ENCODE data around the gene COL4A3.
A peak's percentile ranks its signal among the peaks of the same experiment; 100 is the strongest.
"Not testable (repeated sequence)": the region's sequence is repeated elsewhere in the genome, so short reads cannot be mapped to it uniquely, and the experiment has no call there.

Gene COL4A3

DNA sequence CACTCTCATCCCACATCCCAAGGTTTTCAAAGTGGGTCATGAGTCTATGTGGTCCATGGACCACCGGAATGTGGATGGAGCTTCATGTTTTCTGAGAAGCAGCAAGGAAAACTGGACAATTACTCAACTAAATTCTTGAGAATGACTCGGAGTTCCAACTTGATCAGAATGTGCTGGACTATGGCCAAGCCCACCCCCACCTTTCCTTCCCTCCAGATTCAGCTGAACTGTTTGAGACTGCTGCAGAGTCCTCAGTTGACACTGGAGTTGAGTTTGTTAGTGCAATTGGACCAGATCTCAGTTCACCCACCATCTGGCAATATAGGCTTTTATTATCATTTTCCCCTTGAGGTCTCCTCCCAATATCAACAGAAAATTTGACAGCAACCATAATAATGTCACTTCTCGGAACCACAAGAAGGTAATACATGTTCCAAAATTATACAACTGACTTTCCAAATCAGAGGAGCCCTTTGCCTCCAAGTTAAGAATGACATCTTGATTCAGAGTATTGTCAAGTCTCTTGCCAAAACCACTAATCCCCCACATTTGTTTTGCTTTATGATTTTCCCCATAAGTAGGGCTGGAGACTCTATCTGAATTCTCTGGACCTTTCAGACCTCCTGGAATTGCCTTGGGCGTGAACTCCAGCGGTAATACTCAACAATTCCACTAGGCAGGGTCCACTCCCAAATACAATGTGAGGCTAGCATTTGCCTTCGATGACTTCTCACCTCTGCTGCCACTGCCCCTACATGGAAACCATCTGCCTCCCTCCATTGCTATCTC is 9.2 kb upstream of the COL4A3 start:
- peak; percentile 92 for DNase-seq (ENCODE audit: low read depth)

- no peak for DNase-seq (ENCODE audit: low read depth)
Measured at GRCh38 chr2:227160164-227160563, 4.3 kb upstream of the COL4A3 start.

DNA sequence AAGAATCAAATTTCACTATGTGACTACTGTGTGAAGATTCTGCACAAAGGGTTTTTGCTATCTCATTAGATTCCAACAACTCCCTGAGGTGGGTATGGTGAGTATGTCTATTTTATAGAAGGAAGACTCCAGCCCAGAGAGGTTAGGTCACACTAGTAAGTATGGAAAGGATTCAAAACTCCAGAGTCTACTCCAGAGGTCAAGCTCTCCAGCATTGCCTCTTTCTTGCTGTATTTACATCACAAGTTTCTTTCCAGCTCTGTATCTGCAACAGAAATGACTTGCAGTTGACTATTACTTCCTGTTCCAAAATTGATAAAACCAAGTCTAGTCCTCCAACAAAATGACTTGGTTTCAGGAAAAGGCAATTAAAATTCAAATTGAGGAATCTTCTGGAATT is 2.5 kb upstream of the COL4A3 start:
- DNase-seq (ENCODE audit: low read depth): peak; percentile 9

DNA sequence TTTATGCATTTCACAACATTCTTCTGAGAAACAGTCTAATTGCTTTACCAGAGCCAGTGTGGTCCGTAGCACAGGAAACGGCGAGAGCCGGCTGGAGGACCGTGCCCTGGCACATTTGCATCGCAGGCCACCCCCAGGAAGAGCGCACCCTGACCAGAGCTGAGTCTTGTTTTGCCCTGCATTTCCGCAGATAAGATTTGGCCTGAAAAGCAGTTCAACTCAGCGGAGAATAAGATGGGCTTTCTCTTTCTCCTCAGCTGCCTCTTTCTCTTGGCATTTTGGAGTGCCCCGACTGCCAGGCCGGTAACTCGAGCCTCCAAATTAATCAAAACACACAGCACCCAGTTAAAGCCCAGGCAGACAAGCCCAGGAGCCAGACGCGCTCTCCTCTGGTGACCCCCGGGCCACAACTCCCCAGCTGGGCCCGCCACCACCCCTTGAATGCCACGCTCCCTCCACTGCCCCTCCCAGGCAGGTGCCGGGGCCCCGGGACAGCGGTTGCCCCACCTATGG is 883 bp upstream of the COL4A3 start:
- peak; percentile 9 for DNase-seq (ENCODE audit: low read depth)

DNA sequence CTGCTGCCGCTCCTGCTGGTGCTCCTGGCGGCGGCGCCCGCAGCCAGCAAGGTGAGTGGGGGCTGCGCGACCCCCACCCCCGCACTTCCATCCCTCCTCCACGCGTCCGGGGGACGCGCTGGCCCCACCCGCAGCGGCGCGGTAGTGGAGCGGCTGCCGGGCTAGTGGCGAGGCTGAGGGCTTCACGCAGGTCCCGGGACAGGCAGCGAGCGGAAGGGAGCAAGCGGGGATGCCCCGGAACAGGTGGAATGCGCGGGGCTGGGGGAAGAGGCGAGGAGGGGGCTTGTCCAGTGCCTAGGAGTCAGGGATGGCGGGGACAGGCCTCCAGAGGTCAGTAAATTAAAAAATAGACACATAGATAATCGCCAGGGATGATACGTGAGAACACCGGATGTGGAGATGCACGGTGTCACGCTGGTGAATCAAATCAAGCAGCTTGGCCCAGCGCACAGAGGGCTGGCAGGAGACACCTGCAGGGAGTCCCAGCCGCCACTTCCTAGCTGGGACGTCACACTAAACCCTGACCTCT is 403 bp downstream of the COL4A3 start:
- peak; percentile 5 for DNase-seq (ENCODE audit: low read depth)

DNA sequence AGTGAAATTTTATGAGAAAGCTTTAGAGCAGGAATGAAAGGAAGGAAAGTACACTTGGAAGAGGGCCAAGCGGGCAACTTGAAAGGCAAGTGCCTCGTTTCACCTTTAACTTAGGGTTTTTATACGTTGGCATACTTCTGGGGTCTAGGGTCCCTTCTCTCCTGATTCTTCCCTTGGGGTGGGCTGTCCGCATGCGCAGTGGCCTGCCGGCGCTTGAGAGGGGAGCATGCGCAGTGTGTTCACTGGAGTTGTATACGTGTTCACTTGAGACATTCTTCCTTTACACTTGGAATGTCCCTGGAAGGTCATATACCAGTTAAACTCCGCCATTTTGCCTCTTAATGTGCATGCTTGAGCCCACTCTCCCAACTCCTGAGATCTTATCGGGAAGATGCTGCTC is 7.4 kb downstream of the COL4A3 start:
- not testable (repeated sequence) for DNase-seq (ENCODE audit: low read depth)

DNA sequence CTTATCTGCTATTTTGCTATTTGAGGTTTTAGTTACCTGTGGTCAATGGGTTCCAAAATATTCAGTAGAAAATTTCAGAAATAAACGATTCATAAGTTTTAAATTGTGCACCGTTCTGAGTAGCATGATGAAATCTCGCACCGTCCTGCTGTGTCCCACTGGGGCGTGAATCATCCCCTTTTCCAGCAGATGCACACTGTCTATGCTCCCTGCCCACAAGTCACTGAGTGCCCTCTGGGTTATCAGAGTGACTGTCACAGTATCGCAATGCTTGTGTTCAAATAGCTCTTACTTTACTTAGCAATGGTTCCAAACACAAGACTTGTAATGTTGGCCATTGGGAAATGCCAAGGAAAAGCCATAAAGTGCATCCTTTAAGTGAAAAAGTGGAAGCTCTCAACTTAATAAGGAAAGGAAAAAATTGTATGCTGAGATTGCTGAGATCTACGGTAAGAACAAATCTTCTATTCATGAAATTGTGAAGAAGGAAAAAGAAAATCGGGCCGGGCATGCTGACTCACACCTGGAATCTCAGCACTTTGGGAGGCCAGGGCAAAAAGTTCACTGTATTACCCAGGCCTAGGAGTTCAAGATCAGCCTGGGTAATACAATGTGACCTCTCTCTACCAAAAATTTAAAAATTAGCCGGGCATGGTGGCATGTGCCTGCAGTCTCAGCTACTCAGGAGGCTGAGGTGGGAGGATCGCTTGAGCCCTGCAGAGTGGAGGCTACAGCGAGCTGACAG is 13.3 kb downstream of the COL4A3 start:
- DNase-seq (ENCODE audit: low read depth): no peak

- peak; percentile 8 for DNase-seq (ENCODE audit: low read depth)
Measured at GRCh38 chr2:227179988-227180685, 15.7 kb downstream of the COL4A3 start.

DNA sequence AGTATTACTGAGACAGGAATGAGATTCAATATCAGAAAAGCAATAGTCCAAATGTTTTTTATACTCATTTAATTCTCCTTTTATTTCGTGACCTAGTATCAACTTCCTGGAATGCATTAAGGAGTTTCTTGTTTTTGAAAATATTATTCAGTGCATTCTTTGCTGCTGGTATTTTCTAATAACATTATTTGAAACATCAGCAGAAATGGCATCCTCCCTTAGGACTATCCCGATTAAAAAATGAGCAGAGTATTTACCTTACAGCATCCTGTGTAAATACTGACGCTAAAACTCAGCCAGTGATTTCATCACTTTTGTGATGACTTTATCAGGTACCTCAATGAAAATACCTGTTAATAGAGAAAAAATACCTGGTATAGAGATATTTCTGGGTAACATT is 16.3 kb downstream of the COL4A3 start:
- no peak for DNase-seq (ENCODE audit: low read depth)

GRCh38 chr2:227182765-227183164 is 18.3 kb downstream of the COL4A3 start:
- DNase-seq (ENCODE audit: low read depth): no peak

GRCh38 chr2:227183657-227184367 is 19.4 kb downstream of the COL4A3 start:
- DNase-seq (ENCODE audit: low read depth): peak; percentile 21

DNA sequence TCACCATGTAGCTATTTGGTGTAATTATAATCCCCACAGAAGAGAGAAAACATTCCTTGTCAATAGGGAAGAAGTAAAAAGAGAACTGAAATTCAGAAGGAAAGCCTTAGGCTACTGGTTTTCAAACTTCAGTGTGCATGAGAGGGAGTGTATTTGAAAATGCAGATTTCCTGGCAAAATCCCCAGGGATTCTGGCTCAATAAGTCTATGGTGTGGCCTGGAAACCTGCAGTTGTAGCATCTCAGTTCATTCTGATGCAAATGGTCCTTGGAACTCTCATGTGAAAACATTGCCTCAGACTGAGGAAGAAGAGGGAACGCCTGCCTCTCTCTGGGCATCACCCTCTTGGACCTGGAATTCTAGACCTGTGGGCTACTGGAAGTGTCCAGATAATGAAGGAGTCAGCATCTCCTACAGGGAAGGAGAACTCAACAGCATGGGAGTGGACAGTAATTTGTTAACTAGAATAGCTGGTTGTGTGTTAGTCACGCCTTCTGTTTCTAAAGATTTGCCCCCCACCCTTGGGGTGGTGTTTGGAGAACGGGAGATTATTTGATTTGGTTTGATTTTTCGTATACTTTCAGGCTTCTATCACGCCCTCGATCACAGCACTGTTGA is 21.3 kb downstream of the COL4A3 start:
- no peak for DNase-seq (ENCODE audit: low read depth)

DNA sequence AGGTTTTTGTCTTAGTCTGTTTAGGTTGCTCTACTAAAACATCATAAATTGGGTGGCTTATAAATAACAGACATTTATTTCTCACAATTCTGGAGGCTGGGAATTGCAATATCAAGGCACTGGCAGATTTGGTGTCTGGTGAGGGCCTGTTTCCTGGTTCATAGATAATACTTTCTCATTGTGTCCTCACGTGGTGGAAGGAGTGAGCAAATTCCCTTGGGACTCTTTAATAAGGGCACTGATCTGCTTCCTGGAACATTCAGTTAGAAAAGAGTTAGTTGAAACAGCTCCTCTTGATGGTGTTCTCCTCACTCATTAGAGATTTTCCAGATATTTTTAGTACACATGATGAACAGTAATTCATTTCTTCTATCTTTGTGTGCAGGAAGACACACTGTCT is 22.3 kb downstream of the COL4A3 start:
- no peak for DNase-seq (ENCODE audit: low read depth)

GRCh38 chr2:227188292-227188691 is 23.9 kb downstream of the COL4A3 start:
- DNase-seq (ENCODE audit: low read depth): peak; percentile 80

DNA sequence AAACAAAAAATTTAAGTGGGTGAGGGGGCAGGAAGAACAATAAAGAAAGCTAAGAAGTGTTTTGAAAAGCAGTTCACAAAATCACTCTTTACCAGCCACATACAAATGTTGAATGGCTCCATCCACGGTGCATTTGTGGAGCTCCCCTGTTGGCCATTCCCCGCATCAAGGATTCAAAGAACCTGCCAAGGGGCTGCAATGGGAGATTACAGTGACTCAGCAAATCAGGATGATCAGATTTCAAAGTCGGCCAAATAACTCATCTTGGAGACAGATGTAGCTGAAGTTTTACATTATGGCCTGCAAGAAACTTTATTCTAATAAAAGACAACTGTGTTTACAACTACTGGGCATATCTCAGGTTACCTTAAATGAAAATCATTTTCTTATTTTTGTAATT is 26.9 kb downstream of the COL4A3 start:
- DNase-seq (ENCODE audit: low read depth): peak; percentile 87

DNA sequence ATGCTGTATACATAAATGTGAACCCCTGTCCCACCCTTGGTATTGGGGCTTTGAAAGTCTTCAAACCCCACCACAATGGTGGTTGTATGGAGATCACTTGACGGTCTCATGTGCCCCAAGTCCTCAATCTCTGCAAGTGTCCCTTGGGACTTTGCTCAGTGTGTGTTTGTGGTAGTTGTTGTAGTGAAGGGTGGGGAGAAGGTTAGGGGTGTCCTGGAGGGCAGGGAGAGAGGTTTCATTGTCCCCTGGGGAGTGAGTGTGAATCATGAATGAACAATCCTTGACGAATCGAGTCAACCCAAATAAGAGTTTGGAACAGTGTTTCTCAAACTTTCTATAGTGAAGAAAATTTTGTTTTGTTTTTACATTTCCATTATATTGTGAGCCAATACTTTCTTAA is 28.1 kb downstream of the COL4A3 start:
- no peak for DNase-seq (ENCODE audit: low read depth)

- no peak for DNase-seq (ENCODE audit: low read depth)
Measured at GRCh38 chr2:227194219-227194618, 29.8 kb downstream of the COL4A3 start.

GRCh38 chr2:227198866-227199265 is 34.4 kb downstream of the COL4A3 start:
- no peak for DNase-seq (ENCODE audit: low read depth)

GRCh38 chr2:227201771-227202170 is 37.3 kb downstream of the COL4A3 start:
- no peak for DNase-seq (ENCODE audit: low read depth)

DNA sequence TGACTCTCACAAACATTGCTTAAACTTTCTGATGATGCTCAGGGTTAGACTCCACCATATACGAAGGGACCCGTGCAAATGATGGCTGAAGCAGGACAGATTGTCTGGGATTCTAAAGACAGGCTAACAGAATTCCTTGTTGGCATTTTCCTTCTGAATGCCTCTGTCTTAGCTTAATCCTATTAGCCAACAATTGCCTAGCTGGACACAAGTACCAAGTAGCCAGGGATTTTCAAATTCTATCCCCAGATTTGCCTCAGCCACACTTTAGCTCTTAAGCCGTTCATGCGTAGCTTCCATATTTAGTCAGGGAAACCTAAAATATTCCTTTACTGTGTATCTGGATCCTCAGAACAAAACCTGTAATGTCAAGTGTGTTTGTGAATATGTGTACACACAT is 40.0 kb downstream of the COL4A3 start:
- DNase-seq (ENCODE audit: low read depth): no peak

- DNase-seq (ENCODE audit: low read depth): no peak
Measured at GRCh38 chr2:227205701-227206100, 41.3 kb downstream of the COL4A3 start.
